LHCN-M2 (cell line): ENCODE results near the gene TNS3. TPM values are rescaled to one million over a fixed set of nuclear protein-coding genes. Genes with fewer than 3 reads are reported as not detected.
"Not testable (repeated sequence)": the region's sequence is repeated elsewhere in the genome, so short reads cannot be mapped to it uniquely, and the experiment has no call there.

ENCODE experiments used
- DNase-seq: peaks from one replicate; pipeline ENCODE4 v3.0.0-alpha.2; 2012; ENCODE audit warnings: low read depth
- total RNA-seq: library from RNA; depleted of rRNA; stranded (reverse); fragments of >200 nt; gene quantifications from 2 replicates; pipeline ENCODE4 v1.2.3, GENCODE V29; 2014

TNS3 gene
- total RNA-seq, 1 experiment from 2014 or later = 556 TPM

DNA sequence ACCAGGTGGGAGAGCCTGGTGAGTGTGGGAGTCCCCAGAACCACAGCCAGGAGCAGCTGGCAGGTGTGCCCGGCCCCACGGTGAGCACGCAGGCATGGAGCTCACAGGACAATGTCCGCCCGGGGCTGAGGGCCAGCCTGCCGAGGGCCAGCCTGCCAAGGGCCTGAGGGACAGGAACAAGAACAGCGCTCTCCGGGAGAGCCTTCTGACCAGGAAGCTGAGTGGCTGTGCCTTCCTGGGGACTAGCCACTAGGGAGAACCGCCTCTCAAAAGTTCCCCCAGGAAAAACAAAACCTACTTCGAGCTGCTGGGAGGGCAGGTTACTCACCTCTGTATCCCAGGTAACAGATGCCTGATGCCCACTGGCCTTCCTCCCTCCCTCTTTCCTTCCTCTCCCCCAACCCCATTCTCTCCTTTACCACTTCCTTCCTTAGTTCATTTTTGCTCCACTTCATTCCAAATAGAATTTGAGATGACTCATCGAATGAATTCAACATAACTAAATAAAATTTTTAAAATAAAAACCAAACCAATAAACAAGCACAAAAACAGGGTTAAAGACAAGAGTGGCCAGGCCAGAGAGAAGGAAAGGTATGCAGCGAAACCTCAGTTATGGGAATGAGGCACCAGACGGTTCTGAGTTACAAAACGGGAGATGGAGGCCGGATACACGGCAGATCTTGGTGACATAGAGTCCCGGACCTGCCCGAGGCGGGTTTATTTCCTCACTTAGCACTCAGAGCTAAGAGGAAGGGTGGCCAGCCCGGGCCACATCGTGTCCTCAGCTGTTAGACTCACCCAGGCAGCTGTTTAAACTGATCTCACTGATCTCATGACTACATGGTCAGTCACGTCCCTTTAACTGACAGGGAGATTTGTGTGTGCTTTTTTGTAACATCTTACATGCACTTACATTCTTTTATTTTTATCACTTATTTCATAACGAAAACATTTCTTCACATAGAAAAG, 128.5 kb downstream of the TNS3 start:
- peak; percentile 100 for DNase-seq

DNA sequence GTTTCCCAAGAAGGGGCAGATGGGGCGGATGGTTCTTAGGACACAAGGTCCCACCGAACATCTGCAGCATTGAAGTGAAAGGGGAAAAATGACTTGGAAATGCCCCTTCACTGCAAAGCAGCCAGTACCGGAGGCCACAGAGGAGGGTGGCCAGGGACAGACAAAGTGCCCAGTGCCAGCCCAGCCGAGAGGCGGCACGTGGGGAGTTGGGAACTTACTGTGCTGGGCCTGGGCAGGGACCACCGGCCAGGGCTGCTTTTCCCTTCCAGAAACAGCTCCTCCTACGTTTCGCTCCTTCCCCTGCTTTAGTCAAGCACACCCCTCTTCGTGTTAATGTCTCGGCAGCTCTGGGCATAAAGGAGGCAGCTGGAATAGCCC, 129.2 kb downstream of the TNS3 start:
- DNase-seq = no peak

DNA sequence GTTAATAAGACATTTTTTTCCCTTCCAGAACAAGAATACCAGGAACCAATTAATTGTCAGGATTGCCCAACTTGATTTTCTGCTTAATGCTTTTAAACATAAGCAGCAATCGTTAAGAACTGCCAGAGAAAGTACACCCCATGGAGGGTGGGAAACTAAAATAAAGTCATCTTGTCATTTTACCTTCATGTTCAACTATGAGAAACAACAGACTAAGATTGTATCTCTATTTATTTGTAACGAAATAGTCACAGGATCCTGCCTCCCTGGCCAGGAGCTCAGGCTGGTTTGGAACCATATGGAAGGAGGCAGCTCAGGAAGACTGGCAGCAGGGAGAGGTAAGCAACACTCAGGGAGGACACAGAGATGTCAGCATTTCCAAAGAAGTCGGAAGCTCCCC, 129.6 kb downstream of the TNS3 start:
- no peak for DNase-seq

DNA sequence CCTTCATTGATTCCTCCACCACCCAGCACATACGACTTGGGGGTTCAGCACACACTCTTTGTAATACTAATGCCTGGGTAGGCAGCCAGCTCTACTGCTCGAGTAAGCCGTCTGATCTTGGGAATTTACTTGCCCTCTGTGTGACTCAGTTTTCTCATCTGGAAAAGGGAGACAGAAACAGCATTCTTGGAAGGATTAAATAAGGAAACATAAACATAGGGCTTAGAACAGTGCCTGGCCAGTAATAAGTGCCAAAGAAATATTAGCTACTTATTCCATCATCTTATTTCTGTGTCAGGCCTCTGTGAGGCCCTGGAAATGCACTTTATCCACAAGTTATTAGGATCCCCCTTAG, 130.1 kb downstream of the TNS3 start:
- peak; percentile 69 for DNase-seq

DNA sequence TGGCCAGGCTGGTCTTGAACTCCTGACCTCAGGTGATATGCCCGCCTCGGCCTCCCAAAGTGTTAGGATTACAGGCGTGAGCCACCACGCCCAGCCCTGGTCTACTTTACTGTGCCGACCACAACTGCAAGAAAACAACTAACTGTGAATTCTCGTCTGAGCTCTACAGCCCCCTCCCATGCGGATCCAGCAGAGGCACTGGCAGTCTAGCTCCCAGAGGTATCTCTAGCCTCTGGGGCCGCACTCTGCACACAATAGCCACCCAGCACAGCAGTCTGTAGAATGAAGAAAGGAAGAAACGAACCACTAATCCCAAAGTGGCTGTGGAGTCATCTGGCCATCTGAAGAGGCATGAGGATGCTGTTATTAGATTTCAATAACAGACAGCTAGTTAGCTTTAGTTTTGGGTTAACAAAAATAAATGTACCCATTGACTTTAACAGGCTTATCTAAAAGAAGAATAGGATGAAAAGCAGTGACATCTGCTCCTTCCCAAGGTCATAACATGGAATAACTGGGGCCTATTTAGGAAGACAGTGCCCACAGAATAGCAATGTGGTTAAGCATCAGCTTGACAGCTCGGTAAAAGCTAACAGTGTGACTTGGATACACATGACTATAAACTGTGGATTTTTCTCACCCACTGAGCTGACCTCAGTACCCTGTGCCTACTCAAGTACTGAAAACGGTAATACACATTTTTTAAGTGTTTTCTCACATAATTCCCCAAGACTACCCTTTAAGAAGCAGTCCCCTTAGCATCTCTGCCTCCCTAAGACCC, 131.9 kb downstream of the TNS3 start:
- DNase-seq = peak; percentile 91

DNA sequence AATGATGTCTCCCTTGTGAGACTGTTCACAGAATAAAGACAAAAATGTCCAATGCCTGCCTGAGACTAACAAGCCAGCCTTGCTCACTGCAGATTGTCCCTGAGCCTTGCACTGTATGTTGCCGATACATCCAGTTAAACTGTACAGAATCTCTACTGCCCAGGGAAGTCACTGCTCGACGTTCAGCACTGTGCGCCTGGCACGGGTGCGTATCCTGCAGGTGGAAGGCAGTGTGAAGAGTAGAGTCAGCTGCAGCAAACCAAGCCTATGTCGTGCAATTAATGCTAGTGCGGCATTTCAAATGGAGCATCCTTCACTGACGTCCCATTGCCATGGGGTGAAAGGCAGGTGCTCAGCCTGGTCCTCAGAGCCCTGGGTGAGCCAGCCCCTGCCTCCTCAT, 132.9 kb downstream of the TNS3 start:
- no peak for DNase-seq

DNA sequence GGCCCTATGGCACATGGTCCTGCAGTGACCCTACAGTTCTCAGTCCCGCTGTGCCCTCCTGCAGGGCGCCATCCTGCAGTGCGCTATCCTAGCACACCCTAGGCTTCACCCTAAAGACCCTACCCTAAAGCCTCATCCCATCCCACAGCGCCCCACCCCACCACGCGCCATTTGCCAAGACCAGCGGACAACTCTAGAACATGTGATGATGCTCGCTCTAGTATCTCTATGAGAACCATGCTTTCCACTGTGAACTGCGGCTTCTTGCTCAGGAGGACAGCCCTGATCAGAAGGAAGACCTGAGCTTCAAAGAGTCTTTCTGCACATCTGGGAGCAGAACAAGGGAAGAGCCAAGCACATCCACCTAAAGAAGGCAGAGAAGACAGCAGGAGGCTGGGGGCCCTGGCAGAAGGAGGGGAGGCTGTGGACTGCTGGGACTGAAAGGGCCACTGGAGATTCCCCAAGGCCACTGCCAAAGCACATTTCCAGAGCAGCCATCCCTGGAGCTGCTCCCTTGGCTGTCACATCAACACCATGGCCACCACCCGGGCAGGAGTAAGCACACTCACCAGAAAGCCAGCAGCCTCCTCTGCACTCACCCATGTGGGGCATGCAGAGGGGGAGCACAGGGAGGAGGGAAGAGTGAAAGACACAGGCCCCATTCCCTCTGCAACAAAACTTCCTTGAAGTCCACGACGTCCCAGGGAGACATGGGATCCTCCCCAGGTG, 134.1 kb downstream of the TNS3 start:
- peak; percentile 25 for DNase-seq

DNA sequence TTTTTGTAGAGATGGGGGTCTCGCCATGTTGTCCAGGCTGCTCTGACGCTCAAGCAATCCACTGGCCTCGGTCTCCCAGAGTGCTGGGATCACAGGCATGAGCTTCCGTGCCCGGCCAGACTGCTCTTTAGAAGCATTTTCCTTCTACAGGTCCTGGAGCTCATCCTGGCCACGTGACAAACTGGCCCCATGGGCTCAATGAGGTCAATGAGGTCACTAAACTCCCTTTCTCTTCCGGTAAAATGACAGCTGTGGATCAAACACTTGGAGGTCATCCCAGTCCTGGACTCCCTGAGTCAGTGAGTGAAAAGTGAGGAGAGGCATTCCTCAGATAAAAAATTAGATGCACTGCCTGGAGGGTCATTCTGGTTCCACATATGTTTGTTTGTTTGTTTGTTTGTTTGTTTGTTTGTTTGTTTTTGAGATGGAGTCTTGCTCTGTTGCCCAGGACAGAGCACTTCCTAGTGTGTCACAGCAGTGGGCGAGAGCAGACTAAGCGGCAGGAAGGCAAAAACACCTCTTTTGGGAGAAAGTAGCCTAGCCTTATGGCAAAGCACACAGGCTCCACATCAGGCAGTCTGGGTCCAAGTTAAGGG, 134.9 kb downstream of the TNS3 start:
- peak; percentile 98 for DNase-seq

DNA sequence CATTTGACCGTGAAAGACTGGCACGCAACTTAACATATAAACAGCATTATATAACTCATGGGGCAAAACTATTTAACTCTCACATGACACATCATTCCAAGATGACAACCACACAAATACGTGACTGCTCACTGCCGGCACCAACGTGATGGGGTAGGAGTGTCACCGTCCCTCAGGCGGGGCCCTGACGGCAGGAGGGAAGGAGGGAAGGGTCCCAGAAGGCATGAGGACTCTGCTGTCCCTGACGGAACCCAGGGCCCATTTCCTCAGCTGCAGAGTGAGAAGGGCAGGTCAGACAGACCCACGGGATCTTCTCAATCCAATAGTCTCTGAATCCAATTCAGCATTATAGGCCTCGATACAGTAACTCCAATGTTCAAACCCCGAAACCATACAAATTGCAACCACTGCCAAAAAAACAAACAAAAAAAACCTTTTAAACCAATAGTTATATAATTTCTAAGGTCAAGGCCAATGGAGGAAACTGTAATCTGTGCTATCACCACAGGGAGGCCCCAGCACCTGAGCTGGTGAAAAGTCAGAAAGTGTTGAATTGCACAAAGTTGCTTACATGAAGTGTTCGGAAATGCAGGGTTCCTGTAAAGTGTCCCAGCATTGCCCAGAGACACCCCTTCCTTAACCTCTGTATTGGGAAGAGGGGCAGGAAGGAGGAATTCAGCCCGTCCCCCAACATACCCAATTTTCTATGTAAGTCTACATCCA, 137.4 kb downstream of the TNS3 start:
- peak; percentile 61 for DNase-seq

DNA sequence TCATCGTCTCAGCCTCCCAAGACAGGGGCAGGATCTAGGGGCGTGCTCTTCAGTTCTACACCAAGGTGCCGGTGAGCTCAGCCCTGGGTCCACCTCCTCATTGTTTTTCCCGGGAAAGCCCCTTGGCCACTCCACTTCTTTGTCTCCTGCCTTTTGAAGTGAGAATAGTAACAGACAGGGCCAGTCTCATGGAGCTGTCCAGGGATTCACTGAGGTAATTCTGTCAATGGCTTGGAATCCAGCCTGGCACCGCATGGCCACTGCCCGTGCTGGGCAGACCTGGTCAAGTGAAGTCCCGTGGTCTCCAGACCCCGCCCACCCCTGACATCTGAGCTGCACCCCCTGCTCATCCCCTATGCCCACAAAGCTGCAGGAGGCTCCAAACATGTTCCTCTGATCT, 138.9 kb downstream of the TNS3 start:
- DNase-seq = no peak

DNA sequence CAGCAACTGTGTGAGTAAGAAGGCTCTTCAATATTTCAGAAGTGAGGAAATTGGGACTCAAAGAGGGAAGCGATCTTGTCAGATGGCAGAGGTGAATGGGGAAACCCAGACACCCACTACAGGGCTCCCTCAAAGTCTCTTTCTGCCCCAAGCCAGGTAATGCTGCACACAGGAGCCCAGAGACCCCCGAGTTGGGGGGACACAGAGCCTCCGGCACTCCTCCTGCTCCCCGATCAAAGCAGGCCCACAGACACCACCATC, 139.4 kb downstream of the TNS3 start:
- DNase-seq = no peak

DNA sequence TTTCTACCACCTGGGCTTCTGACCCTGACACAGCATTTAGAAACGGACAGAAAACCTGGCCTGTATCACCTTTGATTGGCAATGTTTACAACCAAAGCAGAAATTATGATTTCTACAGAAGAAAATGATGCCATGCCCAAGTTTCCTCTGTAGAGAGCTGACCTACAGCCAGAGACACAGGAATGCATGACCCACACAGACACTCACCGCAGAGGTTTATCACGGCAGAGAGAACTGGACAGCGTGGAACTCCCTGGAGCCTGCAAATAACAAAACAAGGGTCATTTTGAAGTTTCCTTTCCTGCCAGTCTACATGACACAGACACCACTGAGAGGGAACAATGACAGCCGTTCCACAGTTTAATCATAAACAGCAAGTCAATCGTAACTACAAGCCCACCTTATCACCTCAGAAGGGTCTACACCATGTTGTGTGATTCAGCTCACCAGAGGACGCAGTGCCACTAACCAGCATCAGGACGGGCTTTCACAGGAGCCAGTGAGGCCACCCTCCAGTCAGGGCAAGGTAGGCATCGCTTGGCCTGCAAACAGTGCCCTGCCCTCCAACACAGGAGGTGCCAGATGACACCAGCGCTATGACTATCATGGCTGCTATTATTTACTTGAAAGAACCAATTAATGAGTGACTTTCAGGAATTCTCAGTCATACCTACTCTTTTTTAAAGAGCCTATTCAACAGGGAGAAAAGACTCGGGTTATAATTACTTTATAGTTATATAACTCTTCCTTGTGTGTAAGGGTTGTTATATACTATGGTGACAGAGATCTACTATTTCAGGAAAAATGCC, 139.9 kb downstream of the TNS3 start:
- peak; percentile 81 for DNase-seq

DNA sequence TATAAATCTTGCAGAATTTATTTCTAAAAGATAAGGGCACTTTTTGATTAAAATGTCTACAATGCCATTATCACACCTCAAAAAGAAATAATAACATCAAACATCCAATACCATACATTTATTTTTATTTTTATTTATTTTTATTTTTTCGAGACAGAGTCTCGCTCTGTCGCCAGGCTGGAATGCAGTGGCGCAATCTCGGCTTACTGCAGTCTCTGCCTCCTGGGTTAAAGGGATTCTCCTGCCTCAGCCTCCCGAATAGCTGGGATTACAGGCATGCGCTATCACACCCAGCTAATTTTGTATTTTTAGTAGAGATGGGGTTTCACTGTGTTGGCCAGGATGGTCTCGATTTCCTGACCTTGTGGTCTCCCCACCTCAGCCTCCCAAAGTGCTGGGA, 140.9 kb downstream of the TNS3 start:
- not testable (repeated sequence) for DNase-seq

DNA sequence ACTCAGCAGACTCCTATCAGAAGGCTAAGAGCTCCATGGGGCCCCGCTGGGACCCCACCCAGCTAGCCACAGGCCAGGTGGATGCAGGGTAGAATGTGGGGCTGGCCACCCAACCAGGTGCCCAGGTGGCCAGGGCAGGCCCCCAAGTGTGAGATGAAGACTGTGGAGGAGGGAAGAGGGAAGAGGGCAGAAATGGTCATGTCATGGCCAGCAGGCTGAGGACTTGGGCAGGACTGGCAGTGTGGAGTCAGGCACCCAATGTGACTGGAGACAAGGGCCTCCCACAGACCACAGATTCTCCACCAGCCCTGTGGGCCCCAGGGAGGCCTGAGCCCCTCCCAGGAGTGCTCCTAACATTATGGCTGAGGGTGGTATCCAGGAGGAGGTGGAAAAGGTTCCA, 141.6 kb downstream of the TNS3 start:
- no peak for DNase-seq

DNA sequence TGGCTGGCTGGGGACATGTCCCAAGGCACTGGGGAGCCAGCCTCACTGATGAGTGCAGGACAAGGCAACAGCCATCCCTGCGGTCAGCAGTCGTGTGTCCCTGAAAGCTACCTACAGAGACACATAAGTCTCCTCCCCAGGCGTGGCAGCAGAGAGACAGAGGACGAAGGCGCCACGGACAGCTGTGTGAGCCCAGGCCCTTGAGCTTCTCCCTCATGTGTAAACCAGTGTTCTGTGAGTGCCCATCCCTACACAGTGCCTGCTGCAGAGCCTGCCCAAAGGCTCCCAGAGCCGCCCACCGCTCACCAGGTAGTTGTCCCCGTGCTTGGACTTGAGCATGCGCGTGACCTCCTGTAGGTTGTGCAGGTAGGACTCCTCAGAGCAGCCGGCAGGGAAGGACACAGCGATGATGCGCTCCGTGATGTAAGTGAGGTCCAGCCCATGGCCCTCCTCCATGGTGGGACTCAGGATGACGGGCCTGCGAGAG, 142.7 kb downstream of the TNS3 start:
- DNase-seq = no peak

DNA sequence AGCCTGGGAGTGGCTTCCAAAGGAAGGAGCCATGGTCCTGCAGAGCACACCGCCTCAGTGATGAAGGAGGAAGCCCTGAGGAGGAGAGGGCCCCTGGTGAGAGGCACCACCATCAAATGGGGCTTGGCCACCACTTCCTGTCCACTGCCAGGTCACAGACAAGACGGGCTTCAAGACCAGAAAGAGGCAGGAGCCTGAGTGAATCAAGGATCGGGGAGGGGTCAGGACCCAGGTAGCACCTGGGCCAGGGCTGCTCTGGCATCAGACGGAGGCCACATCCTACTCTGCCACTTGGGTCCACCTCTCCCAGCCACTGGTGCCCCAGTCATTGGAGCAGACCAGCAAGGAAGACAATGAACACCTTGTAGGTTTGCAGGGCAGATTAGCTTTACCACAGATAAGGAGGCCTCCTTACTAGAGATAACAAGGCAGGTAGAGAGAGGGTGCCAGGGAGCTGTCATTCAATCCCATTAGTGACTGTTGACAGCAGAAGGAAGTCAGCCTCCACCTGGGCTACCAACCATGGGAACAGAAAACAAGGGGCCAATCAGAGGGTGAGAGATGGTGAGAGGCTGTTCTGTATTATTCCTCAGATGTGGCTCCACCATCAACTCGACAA, 143.4 kb downstream of the TNS3 start:
- no peak for DNase-seq

DNA sequence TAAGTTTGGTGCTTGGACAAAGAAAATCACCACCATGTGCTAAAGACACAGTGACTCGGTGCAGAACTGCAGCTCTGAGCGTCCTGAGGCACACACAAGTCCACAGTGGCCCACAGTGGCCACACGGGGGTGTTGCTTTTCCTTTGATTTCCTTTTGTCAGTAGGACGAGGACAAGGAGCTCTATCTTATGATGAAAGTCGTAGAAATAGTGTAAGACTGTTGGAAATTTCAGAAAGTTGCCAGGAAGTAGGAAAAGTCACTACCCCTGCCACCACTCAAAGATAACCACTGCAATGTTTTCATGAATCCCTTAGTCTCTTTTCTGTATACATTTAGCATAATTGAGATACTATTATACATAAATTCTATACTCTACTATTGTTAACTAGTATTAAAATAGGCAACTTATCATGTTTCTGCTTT, 146.0 kb downstream of the TNS3 start:
- DNase-seq = peak; percentile 79

DNA sequence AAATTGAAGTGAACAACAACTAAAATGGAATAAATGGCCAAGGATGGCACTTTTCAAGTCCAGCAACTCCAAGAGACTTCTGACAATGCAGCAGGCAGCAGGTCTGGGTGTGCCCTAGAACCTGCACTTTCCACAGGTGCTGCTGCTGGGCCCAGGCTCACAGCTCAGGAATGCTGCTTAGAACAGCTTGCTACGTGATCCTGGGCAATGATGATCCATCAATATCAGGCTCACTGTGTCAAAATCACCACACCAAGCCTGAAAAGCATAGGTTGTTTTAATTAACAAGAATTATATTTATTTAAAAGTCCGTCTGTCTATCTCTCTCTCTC, 148.4 kb downstream of the TNS3 start:
- no peak for DNase-seq

DNA sequence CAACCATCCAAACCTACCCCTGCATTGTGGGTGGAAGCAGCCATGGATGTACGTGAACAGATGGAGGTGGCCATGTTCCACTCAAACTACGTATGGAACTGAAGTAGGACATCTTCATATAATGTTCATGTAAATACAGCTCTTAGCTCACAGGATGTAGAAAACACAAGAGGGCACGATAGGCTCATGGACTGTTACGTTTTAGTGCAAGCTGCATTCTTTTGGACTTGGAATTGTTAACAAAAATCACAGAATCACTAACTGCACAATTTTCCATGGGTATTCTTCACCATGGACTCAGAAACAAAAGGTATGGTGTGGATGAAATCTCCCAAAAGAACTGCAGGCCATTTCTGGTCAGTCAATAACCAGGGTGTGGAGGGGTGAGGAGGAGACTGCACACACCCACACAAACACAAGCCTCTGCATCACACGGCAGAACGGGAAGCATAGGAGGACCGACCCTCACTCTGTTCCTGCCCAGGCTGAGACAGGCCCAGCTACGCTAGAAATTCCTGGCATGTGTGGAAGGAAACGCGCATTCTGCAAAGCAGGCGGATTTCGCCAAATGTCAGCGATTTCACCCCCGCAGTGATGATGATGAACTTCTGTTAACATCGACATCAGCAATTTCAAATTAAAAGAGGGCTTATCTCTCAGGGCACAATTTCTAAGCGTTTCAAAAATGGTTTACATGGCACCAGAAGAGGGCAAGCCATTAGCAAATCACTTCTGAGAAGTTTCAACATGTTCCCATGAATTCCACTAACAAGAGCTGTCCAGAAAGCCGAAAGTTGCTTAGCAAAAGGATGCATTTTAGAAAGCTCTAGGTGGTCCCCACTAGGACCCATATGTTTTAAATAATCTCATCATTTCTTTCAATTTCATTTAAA, 149.0 kb downstream of the TNS3 start:
- DNase-seq = no peak
